ENCODE measurements around the gene PDYN.

The PDYN gene

GRCh38 chr20:1932971-1933370, 60.9 kb downstream of the PDYN start:
- no peak for DNase-seq

- no peak for DNase-seq
Measured at GRCh38 chr20:1931830-1932229, 62.0 kb downstream of the PDYN start.

GRCh38 chr20:1930165-1930564, 63.7 kb downstream of the PDYN start:
- DNase-seq: no peak

- DNase-seq: no peak
Measured at GRCh38 chr20:1929460-1929859, 64.4 kb downstream of the PDYN start.

- DNase-seq: no peak
Measured at GRCh38 chr20:1928782-1929181, 65.1 kb downstream of the PDYN start.
